HEK293 (cell line): Measurements from ENCODE around the gene ARHGAP4.
A peak's percentile ranks its signal among the peaks of the same experiment; 100 is the strongest.

Source experiments
- CTCF ChIA-PET: fragments of 350-600 bp; formaldehyde crosslinking; extraction: SDS; loops from one replicate; lab custom pipeline; 2021; ENCODE audit warnings: antibody characterized with exemption; lab: Yijun Ruan, JAX
- POLR2A ChIA-PET: fragments of 300-600 bp; formaldehyde crosslinking; extraction: SDS; loops from one replicate; lab custom pipeline; 2020; ENCODE audit warnings: antibody characterized with exemption, inconsistent platforms; lab: Yijun Ruan, JAX
- H3K27ac ChIP-seq: fragments of 200-500 bp; sonication (Bioruptor generic); 2 replicates; pipeline ENCODE4 v1.5.1; 2014; ENCODE audit warnings: low read depth, low read length, control low read depth, inconsistent platforms; ENCODE audit errors: extremely low read depth
- H3K36me3 ChIP-seq, 2 experiments: fragments of 200-500 bp in 1 of 2; sonication (Bioruptor generic) in 1 of 2; 1 replicate in 1 of 2; 2 replicates in 1 of 2; pipeline ENCODE4 v1.5.1; 2014 to 2017; ENCODE audit warnings: inconsistent platforms in 2 of 2, low read length in 2 of 2; ENCODE audit not compliant: control insufficient read depth in 2 of 2, insufficient read depth in 1 of 2
- H3K4me1 ChIP-seq: fragments of 200-500 bp; sonication (Bioruptor generic); 2 replicates; pipeline ENCODE4 v1.5.1; 2014; ENCODE audit warnings: mild to moderate bottlenecking, low read length, inconsistent platforms; ENCODE audit not compliant: control insufficient read depth, insufficient read depth
- H3K4me3 ChIP-seq: 2 replicates; pipeline ENCODE4 v1.5.1; 2011; ENCODE audit warnings: low read depth, mild to moderate bottlenecking, control low read depth, low read length, moderate library complexity
- H3K9me3 ChIP-seq: fragments of 200-500 bp; sonication (Bioruptor generic); 2 replicates; pipeline ENCODE4 v1.5.1; 2014; ENCODE audit warnings: low read depth, low read length, inconsistent platforms; ENCODE audit not compliant: control insufficient read depth, insufficient read depth
- GFI1B ChIP-seq: fragments of 450-650 bp; formaldehyde crosslinking; IDR thresholded peaks from 2 replicates; pipeline ENCODE4 v1.5.1; 2016; ENCODE audit warnings: missing biosample characterization, missing genetic modification characterization
- HIC1 ChIP-seq: fragments of 450-650 bp; formaldehyde crosslinking; IDR thresholded peaks from 2 replicates; pipeline ENCODE4 v1.5.1; 2016; ENCODE audit warnings: missing biosample characterization, missing genetic modification characterization
- PRDM2 ChIP-seq: fragments of 450-650 bp; formaldehyde crosslinking; IDR thresholded peaks from 2 replicates; pipeline ENCODE4 v1.5.1; 2016; ENCODE audit warnings: missing biosample characterization, missing genetic modification characterization, borderline replicate concordance
- SCRT1 ChIP-seq: fragments of 450-650 bp; formaldehyde crosslinking; IDR thresholded peaks from 2 replicates; pipeline ENCODE4 v1.5.1; 2016; ENCODE audit warnings: missing biosample characterization, missing genetic modification characterization, borderline replicate concordance
- SCRT2 ChIP-seq: fragments of 450-650 bp; formaldehyde crosslinking; IDR thresholded peaks from 2 replicates; pipeline ENCODE4 v1.5.1; 2016; ENCODE audit warnings: missing biosample characterization, missing genetic modification characterization
- ZBTB48 ChIP-seq: fragments of 450-650 bp; formaldehyde crosslinking; IDR thresholded peaks from 2 replicates; pipeline ENCODE4 v1.5.1; 2016; ENCODE audit warnings: missing biosample characterization, missing genetic modification characterization
- ZBTB8A ChIP-seq: fragments of 450-650 bp; formaldehyde crosslinking; IDR thresholded peaks from 2 replicates; pipeline ENCODE4 v1.5.1; 2016; ENCODE audit warnings: missing biosample characterization, missing genetic modification characterization
- ZNF10 ChIP-seq: fragments of 450-650 bp; formaldehyde crosslinking; IDR thresholded peaks from 2 replicates; pipeline ENCODE4 v1.5.1; 2017; ENCODE audit warnings: missing biosample characterization, missing genetic modification characterization
- ZNF2 ChIP-seq: fragments of 450-650 bp; formaldehyde crosslinking; IDR thresholded peaks from 2 replicates; pipeline ENCODE4 v1.5.1; 2016; ENCODE audit warnings: missing biosample characterization, missing genetic modification characterization
- ZNF202 ChIP-seq: fragments of 450-650 bp; formaldehyde crosslinking; IDR thresholded peaks from 2 replicates; pipeline ENCODE4 v1.5.1; 2016; ENCODE audit warnings: missing biosample characterization, missing genetic modification characterization, borderline replicate concordance
- ZNF433 ChIP-seq: fragments of 450-650 bp; formaldehyde crosslinking; IDR thresholded peaks from 2 replicates; pipeline ENCODE4 v1.5.1; 2016; ENCODE audit warnings: missing biosample characterization, missing genetic modification characterization, low read depth
- ZNF544 ChIP-seq: fragments of 450-650 bp; formaldehyde crosslinking; IDR thresholded peaks from 2 replicates; pipeline ENCODE4 v1.5.0; 2017; ENCODE audit warnings: missing biosample characterization, missing genetic modification characterization
- ZNF623 ChIP-seq: fragments of 450-650 bp; formaldehyde crosslinking; IDR thresholded peaks from 2 replicates; pipeline ENCODE4 v1.5.1; 2016; ENCODE audit warnings: missing biosample characterization, missing genetic modification characterization
- ZNF792 ChIP-seq: fragments of 450-650 bp; formaldehyde crosslinking; IDR thresholded peaks from 2 replicates; pipeline ENCODE4 v1.5.1; 2016; ENCODE audit warnings: missing biosample characterization, missing genetic modification characterization
- TF ChIP-seq, protein P1 (sequence below): fragments of 450-650 bp; formaldehyde crosslinking; conservative IDR thresholded peaks from 2 replicates; pipeline ENCODE4 v1.5.1; 2016; ENCODE audit warnings: low read depth, missing biosample characterization, missing genetic modification characterization
- TF ChIP-seq, protein P2 (sequence below): fragments of 450-650 bp; formaldehyde crosslinking; IDR thresholded peaks from 2 replicates; pipeline ENCODE4 v1.5.1; 2017; ENCODE audit warnings: missing biosample characterization, missing genetic modification characterization

Gene ARHGAP4

GRCh38 chrX:153947009-153947769 lies 21.1 kb upstream of the ARHGAP4 start (continued):
- TF ChIP-seq PRDM2 (no peak), HIC1 (tag by site-specific recombination) (no peak), ZNF623 (tag by site-specific recombination) (no peak), ZBTB48 (tag by site-specific recombination) (no peak), ZNF2 (tag by site-specific recombination) (peak; percentile 30; the same call in 1 of the 2 replicates), GFI1B (tag by site-specific recombination) (no peak), ZNF544 (tag by site-specific recombination) (no peak), ZNF202 (tag by site-specific recombination) (no peak), ZBTB8A (0 out of 2 replicates have a peak, but pooled peaks have one; percentile 14)
- TF ChIP-seq, protein P1, sequence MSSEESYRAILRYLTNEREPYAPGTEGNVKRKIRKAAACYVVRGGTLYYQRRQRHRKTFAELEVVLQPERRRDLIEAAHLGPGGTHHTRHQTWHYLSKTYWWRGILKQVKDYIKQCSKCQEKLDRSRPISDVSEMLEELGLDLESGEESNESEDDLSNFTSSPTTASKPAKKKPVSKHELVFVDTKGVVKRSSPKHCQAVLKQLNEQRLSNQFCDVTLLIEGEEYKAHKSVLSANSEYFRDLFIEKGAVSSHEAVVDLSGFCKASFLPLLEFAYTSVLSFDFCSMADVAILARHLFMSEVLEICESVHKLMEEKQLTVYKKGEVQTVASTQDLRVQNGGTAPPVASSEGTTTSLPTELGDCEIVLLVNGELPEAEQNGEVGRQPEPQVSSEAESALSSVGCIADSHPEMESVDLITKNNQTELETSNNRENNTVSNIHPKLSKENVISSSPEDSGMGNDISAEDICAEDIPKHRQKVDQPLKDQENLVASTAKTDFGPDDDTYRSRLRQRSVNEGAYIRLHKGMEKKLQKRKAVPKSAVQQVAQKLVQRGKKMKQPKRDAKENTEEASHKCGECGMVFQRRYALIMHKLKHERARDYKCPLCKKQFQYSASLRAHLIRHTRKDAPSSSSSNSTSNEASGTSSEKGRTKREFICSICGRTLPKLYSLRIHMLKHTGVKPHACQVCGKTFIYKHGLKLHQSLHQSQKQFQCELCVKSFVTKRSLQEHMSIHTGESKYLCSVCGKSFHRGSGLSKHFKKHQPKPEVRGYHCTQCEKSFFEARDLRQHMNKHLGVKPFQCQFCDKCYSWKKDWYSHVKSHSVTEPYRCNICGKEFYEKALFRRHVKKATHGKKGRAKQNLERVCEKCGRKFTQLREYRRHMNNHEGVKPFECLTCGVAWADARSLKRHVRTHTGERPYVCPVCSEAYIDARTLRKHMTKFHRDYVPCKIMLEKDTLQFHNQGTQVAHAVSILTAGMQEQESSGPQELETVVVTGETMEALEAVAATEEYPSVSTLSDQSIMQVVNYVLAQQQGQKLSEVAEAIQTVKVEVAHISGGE (tag by site-specific recombination): 0 out of 2 replicates have a peak, but pooled peaks have one; percentile 13

GRCh38 chrX:153945956-153946943 lies 20.2 kb upstream of the ARHGAP4 start:
- no peak overlapping the region for H3K4me3 ChIP-seq
- no peaks in the 10 kb centered on the region; the same call in 1 of the 2 replicates for H3K4me1 ChIP-seq
- TF ChIP-seq, protein P2, sequence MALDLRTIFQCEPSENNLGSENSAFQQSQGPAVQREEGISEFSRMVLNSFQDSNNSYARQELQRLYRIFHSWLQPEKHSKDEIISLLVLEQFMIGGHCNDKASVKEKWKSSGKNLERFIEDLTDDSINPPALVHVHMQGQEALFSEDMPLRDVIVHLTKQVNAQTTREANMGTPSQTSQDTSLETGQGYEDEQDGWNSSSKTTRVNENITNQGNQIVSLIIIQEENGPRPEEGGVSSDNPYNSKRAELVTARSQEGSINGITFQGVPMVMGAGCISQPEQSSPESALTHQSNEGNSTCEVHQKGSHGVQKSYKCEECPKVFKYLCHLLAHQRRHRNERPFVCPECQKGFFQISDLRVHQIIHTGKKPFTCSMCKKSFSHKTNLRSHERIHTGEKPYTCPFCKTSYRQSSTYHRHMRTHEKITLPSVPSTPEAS (tag by site-specific recombination): no peak
- TF ChIP-seq SCRT1 (tag by site-specific recombination) (peak; percentile 79; the same call in 1 of the 2 replicates), ZNF10 (peak; percentile 64; the same call in 1 of the 2 replicates), ZNF792 (tag by site-specific recombination) (no peak), SCRT2 (tag by site-specific recombination) (peak; percentile 69), ZNF433 (no peak)
- TF ChIP-seq, all 188 proteins: peak for 3
- Histone ChIP-seq H3K36me3 (peaks cover 23 to 36% of the 10 kb centered on the region in 2 experiments; a peak in 2 of 3 replicates), H3K9me3 (no peaks in the 10 kb centered on the region), H3K27ac (no peak overlapping the region)
- CTCF ChIA-PET: interaction anchor here (0.6 to 10.9 kb wide), 29 partner anchors 10 to 994 kb away, joined by 3 to 267 read pairs (median 4); partner anchors contain the start of genes ARHGAP4, HCFC1, NAA10 and PLXNB3
- POLR2A ChIA-PET: interaction anchor here (0.9 to 3.0 kb wide), 8 partner anchors 9 to 25 kb away, joined by 3 to 38 read pairs (median 7); partner anchors contain the start of genes HCFC1 and NAA10
